Glutamatergic neuron (in vitro differentiated cells): ENCODE results near the gene FAM83D. TPM values are rescaled to one million over a fixed set of nuclear protein-coding genes. Genes with fewer than 3 reads are reported as not detected.

Experiments
- DNase-seq: peaks from one replicate; pipeline ENCODE4 v3.0.0; 2022
- H3K27ac Mint-ChIP-seq: one replicate; pipeline ENCODE4 v1.8.0; 2020; ENCODE audit warnings: mild to moderate bottlenecking, mixed read lengths, inconsistent platforms; ENCODE audit not compliant: unreplicated experiment
- H3K27me3 Mint-ChIP-seq: one replicate; pipeline ENCODE4 v1.8.0; 2020; ENCODE audit warnings: mild to moderate bottlenecking, moderate library complexity, mixed read lengths, inconsistent platforms; ENCODE audit not compliant: unreplicated experiment
- H3K36me3 Mint-ChIP-seq: one replicate; pipeline ENCODE4 v1.8.0; 2020; ENCODE audit warnings: mild to moderate bottlenecking, mixed read lengths, inconsistent platforms; ENCODE audit not compliant: unreplicated experiment
- H3K4me1 Mint-ChIP-seq: one replicate; pipeline ENCODE4 v1.8.0; 2020; ENCODE audit warnings: mild to moderate bottlenecking, low read depth, mixed read lengths, inconsistent platforms; ENCODE audit not compliant: unreplicated experiment
- H3K4me3 Mint-ChIP-seq: one replicate; pipeline ENCODE4 v1.8.0; 2020; ENCODE audit warnings: mild to moderate bottlenecking, mixed read lengths, inconsistent platforms; ENCODE audit not compliant: unreplicated experiment
- H3K9me3 Mint-ChIP-seq: one replicate; pipeline ENCODE4 v1.8.0; 2020; ENCODE audit warnings: mild to moderate bottlenecking, moderate library complexity, mixed read lengths, inconsistent platforms; ENCODE audit not compliant: unreplicated experiment
- CTCF ChIP-seq: fragments of 200-600 bp; sonication (generic); IDR thresholded peaks from one replicate; pipeline ENCODE4 v1.5.0; 2021; ENCODE audit not compliant: partially characterized antibody, unreplicated experiment
- total RNA-seq: library from RNA; stranded (reverse); fragmentation: NEBNext Ultra II Directional; extraction: Animal tissue kit (Norgen Biotek cat#: 25700); gene quantifications from one replicate; pipeline ENCODE4 v1.2.1, GENCODE V29; 2021; ENCODE audit not compliant: unreplicated experiment

Gene FAM83D
- total RNA-seq, 1 donor from 2014 or later = 4.9 TPM

- Mint-ChIP-seq H3K27me3 (peaks cover 3% of the 10 kb centered on the region), H3K4me3 (no peak overlapping the region)
These were observed 30.9 kb upstream of the FAM83D start for GRCh38 chr20:38895098-38895949.

GRCh38 chr20:38896009-38896594 is 30.1 kb upstream of the FAM83D start:
- no peak for TF ChIP-seq CTCF
- no peaks in the 10 kb centered on the region for H3K36me3 Mint-ChIP-seq
- H3K9me3 Mint-ChIP-seq = peaks cover 10% of the 10 kb centered on the region
- H3K4me3 Mint-ChIP-seq = no peak overlapping the region
- H3K27ac Mint-ChIP-seq = no peak overlapping the region
- no peak for DNase-seq
- H3K4me1 Mint-ChIP-seq = peaks cover 24% of the 10 kb centered on the region
- peaks cover 3% of the 10 kb centered on the region for H3K27me3 Mint-ChIP-seq

More at GRCh38 chr20:38895098-38895949, 30.9 kb upstream of the FAM83D start:
- peaks cover 8% of the 10 kb centered on the region for H3K9me3 Mint-ChIP-seq
- no peak for TF ChIP-seq CTCF
- H3K4me1 Mint-ChIP-seq = peaks cover 16% of the 10 kb centered on the region
- no peak for DNase-seq
- no peaks in the 10 kb centered on the region for H3K36me3 Mint-ChIP-seq
- H3K27ac Mint-ChIP-seq = peak overlapping the region; percentile 83

GRCh38 chr20:38897267-38897666 is 28.9 kb upstream of the FAM83D start:
- no peak for TF ChIP-seq CTCF
- Mint-ChIP-seq H3K4me1 (peaks cover 26% of the 10 kb centered on the region), H3K27me3 (peaks cover 3% of the 10 kb centered on the region), H3K4me3 (no peak overlapping the region), H3K9me3 (peaks cover 10% of the 10 kb centered on the region), H3K27ac (no peak overlapping the region), H3K36me3 (no peaks in the 10 kb centered on the region)
- DNase-seq = no peak

- Mint-ChIP-seq H3K9me3 (peaks cover 9% of the 10 kb centered on the region), H3K27ac (peak overlapping the region; percentile 17), H3K4me3 (no peak overlapping the region)
These were observed 25.6 kb upstream of the FAM83D start for GRCh38 chr20:38900606-38901005.

More at GRCh38 chr20:38900606-38901005, 25.6 kb upstream of the FAM83D start:
- H3K36me3 Mint-ChIP-seq = peaks cover 6% of the 10 kb centered on the region
- no peak for DNase-seq
- peaks cover 3% of the 10 kb centered on the region for H3K27me3 Mint-ChIP-seq
- peaks cover 13% of the 10 kb centered on the region for H3K4me1 Mint-ChIP-seq
- no peak for TF ChIP-seq CTCF
